Hepatocyte (in vitro differentiated cells): Measurements from ENCODE around the gene ITGBL1. TPM values are rescaled to one million over a fixed set of nuclear protein-coding genes. Genes with fewer than 3 reads are reported as not detected.

ENCODE experiments used
- DNase-seq: peaks from one replicate; pipeline ENCODE4 v3.0.0-alpha.2; 2016; ENCODE audit warnings: low spot score
- H2AFZ ChIP-seq: fragments of 200-600 bp; sonication (generic); 2 replicates; pipeline ENCODE4 v1.6.0; 2016; ENCODE audit warnings: antibody characterized with exemption, mild to moderate bottlenecking
- H3K27ac ChIP-seq: fragments of 200-600 bp; sonication (generic); 2 replicates; pipeline ENCODE4 v1.5.1; 2016; ENCODE audit warnings: mild to moderate bottlenecking
- H3K27me3 ChIP-seq: fragments of 200-600 bp; sonication (generic); 2 replicates; pipeline ENCODE4 v1.6.1; 2016
- H3K36me3 ChIP-seq: fragments of 200-600 bp; sonication (generic); replicated peaks from 2 replicates; pipeline ENCODE4 v1.5.1; 2016; ENCODE audit warnings: low read depth; ENCODE audit not compliant: insufficient read depth
- H3K4me1 ChIP-seq: fragments of 200-600 bp; sonication (generic); 2 replicates; pipeline ENCODE4 v1.5.1; 2016; ENCODE audit warnings: mild to moderate bottlenecking, moderate library complexity; ENCODE audit not compliant: insufficient read depth
- H3K4me2 ChIP-seq: fragments of 200-600 bp; sonication (generic); 2 replicates; pipeline ENCODE4 v1.6.0; 2016
- H3K4me3 ChIP-seq: fragments of 200-600 bp; sonication (generic); 2 replicates; pipeline ENCODE4 v1.5.1; 2016; ENCODE audit warnings: mild to moderate bottlenecking
- H3K79me2 ChIP-seq: fragments of 200-600 bp; sonication (generic); 2 replicates; pipeline ENCODE4 v1.6.0; 2017; ENCODE audit warnings: mild to moderate bottlenecking
- H3K9me2 ChIP-seq: fragments of 200-600 bp; sonication (generic); replicated peaks from 2 replicates; pipeline ENCODE4 v1.6.0; 2017; ENCODE audit warnings: mild to moderate bottlenecking; ENCODE audit not compliant: insufficient read depth
- H3K9me3 ChIP-seq: fragments of 200-600 bp; sonication (generic); 2 replicates; pipeline ENCODE4 v1.5.1; 2016; ENCODE audit warnings: low read depth, mild to moderate bottlenecking
- H4K20me1 ChIP-seq: fragments of 200-600 bp; sonication (generic); 2 replicates; pipeline ENCODE4 v1.6.0; 2016; ENCODE audit warnings: mild to moderate bottlenecking; ENCODE audit not compliant: insufficient read depth, poor library complexity, severe bottlenecking
- EZH2 ChIP-seq: fragments of 200-600 bp; sonication (generic); IDR thresholded peaks from 2 replicates; pipeline ENCODE4 v1.6.1; 2016; ENCODE audit warnings: antibody characterized with exemption, mild to moderate bottlenecking, borderline replicate concordance
- EZH2phosphoT487 ChIP-seq: fragments of 200-600 bp; sonication (generic); IDR thresholded peaks from one replicate; pipeline ENCODE4 v1.6.1; 2018; ENCODE audit warnings: antibody characterized with exemption, mild to moderate bottlenecking, low read depth, moderate library complexity; ENCODE audit not compliant: unreplicated experiment, severe bottlenecking
- whole genome bisulfite sequencing: methylation state at CpG from one replicate; pipeline ENCODE4 v1.1.6; 2016; ENCODE audit warnings: low lambda C conversion rate; ENCODE audit errors: missing lambda C conversion rate; 5-methylcytosine and 5-hydroxymethylcytosine counted together
- polyA plus RNA-seq: library from polyadenylated mRNA; unstranded; fragments of >200 nt; fragmentation: Nextera tagmentation; extraction: Ambion mirVana; gene quantifications from 2 replicates; pipeline ENCODE4 v1.2.1, GENCODE V29; 2016
- total RNA-seq: library from RNA; depleted of rRNA; stranded (reverse); fragments of >200 nt; gene quantifications from 2 replicates; pipeline ENCODE4 v1.2.3, GENCODE V29; 2014
- TF ChIP-seq, protein P1 (sequence below): fragments of 200-600 bp; sonication (generic); IDR thresholded peaks from 2 replicates; pipeline ENCODE4 v1.5.1; 2016; ENCODE audit warnings: antibody characterized with exemption, mild to moderate bottlenecking; ENCODE audit not compliant: poor library complexity

The ITGBL1 gene
- total and polyA plus RNA-seq, 2 experiments from 2014 or later, result 0.33 TPM; not detected in 1

DNA sequence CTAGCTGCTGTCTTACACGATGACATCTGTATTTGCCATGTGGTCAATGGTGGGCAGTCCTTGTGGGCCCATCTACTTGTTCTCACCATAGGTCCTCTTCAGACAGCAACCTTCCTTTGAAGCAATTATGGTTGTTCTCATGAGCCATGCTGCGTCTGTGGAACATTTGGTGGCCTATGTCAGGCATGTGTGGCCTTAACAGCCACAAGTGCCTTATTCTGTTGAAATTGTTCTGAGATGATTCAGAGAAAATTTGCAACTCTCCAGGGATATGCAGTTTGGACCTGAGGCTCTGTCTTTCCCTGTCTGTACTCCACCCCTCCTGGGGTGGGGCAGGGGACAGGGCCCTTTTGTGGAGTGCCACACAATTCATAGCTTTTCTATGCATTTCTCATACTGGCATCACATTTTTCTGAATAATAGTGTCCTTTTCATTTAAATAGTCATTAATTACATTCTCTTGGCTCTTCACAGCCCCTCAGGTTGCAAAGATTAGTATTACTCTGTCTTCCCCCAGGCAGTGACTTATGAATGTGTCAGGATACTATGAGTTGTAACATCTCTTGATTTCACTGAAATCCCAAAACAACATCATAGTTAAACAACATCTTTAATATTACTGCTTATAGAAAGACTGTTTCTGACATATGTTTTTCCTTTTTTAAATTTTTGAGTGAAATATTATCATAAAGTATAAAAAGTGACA is 102.1 kb downstream of the ITGBL1 start:
- Histone ChIP-seq H3K27me3 (no peaks in the 10 kb centered on the region), H2AFZ (no peak overlapping the region)
- 97% methylated on average over 2 of the region's 2 CpGs for WGBS

DNA sequence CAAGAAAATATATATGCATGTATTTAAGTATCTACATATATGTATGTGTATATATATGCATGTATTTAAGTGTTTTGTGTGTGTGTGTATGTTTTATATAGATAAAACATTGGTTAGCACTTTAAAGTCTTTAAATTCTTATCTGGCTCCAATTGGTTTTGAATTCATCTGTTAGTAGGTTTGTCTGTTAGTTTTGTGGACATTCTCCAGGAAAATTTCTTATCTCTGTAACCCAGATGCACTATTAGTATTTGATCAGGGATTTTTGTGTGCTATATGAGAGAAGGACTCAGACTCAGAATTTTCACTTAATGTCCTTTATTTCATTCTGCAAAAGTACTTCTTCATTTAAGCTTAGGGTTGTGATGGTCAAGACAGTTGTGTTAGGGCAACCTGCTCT is 103.1 kb downstream of the ITGBL1 start:
- no peak overlapping the region for H3K27ac ChIP-seq
- H3K9me2 ChIP-seq, result no peaks in the 10 kb centered on the region
- H3K79me2 ChIP-seq, result no peaks in the 10 kb centered on the region
- no peak overlapping the region for H2AFZ ChIP-seq
- no peak overlapping the region for H3K4me2 ChIP-seq
- TF ChIP-seq EZH2, result no peak
- TF ChIP-seq, protein P1, sequence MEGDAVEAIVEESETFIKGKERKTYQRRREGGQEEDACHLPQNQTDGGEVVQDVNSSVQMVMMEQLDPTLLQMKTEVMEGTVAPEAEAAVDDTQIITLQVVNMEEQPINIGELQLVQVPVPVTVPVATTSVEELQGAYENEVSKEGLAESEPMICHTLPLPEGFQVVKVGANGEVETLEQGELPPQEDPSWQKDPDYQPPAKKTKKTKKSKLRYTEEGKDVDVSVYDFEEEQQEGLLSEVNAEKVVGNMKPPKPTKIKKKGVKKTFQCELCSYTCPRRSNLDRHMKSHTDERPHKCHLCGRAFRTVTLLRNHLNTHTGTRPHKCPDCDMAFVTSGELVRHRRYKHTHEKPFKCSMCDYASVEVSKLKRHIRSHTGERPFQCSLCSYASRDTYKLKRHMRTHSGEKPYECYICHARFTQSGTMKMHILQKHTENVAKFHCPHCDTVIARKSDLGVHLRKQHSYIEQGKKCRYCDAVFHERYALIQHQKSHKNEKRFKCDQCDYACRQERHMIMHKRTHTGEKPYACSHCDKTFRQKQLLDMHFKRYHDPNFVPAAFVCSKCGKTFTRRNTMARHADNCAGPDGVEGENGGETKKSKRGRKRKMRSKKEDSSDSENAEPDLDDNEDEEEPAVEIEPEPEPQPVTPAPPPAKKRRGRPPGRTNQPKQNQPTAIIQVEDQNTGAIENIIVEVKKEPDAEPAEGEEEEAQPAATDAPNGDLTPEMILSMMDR, result no peak
- no peak for TF ChIP-seq EZH2phosphoT487
- H3K36me3 ChIP-seq, result no peaks in the 10 kb centered on the region
- no peaks in the 10 kb centered on the region for H3K4me1 ChIP-seq
- H3K27me3 ChIP-seq, result no peaks in the 10 kb centered on the region
- no peak for DNase-seq
- no peaks in the 10 kb centered on the region for H4K20me1 ChIP-seq
- no peaks in the 10 kb centered on the region for H3K9me3 ChIP-seq
- H3K4me3 ChIP-seq, result no peak overlapping the region

More for the DNA sequence above, 102.1 kb downstream of the ITGBL1 start:
- no peaks in the 10 kb centered on the region for H3K9me3 ChIP-seq
- H3K27ac ChIP-seq, result no peak overlapping the region
- TF ChIP-seq EZH2 (no peak), EZH2phosphoT487 (no peak)
- TF ChIP-seq, protein P1, result no peak
- no peak overlapping the region for H3K4me2 ChIP-seq
- no peaks in the 10 kb centered on the region for H3K36me3 ChIP-seq
- no peaks in the 10 kb centered on the region for H4K20me1 ChIP-seq
- H3K4me1 ChIP-seq, result no peaks in the 10 kb centered on the region
- H3K79me2 ChIP-seq, result no peaks in the 10 kb centered on the region
- H3K4me3 ChIP-seq, result no peak overlapping the region
- no peaks in the 10 kb centered on the region for H3K9me2 ChIP-seq
- no peak for DNase-seq

DNA sequence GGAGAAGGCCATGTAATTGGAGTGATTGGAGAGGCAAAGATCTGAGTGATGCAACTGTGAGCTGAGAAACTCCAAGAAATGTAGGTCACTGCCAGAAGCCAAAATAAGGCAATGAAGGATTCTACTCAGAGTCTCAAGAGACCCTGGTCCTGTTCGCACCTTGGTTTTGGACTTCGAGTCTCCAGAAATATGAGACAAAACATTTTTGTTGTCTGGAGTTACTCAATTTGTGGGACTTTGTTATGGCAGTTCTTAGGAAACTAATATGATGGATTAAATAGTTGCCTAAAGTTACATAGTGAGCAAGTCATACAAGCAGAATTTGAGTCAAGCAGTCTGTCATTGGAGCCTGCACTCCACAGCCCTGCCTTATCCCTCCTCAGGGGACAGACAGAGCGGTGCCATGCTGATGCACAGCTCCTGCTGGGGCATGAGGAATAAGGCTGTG is 104.2 kb downstream of the ITGBL1 start:
- Histone ChIP-seq H3K27ac (no peak overlapping the region), H4K20me1 (no peaks in the 10 kb centered on the region), H3K4me2 (no peak overlapping the region), H3K9me2 (no peaks in the 10 kb centered on the region), H3K4me3 (no peak overlapping the region), H3K36me3 (no peaks in the 10 kb centered on the region), H3K27me3 (no peaks in the 10 kb centered on the region), H2AFZ (no peak overlapping the region), H3K9me3 (no peaks in the 10 kb centered on the region), H3K4me1 (no peaks in the 10 kb centered on the region), H3K79me2 (no peaks in the 10 kb centered on the region)
- TF ChIP-seq EZH2 (no peak), EZH2phosphoT487 (no peak)
- TF ChIP-seq, protein P1, result no peak
- WGBS, result 81% methylated on average over 3 of the region's 3 CpGs
- no peak for DNase-seq

DNA sequence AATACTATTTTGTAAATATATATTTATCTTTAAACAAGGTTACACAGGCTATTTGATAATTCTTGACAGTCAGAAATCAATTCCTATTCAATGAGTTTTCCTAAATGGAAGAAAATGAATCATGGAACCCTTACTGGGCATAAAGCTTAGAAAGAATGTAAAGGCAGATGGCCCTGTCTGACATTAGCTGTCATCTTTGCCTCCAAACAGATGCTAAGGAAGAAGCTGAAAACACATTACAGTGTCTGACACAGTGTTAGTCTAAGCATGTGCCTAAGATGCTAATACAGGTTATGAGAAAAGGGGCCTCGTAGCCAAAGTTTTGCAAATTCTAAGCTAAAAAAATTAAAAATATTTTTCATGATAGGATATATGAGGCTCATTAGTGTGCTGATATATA is 112.8 kb downstream of the ITGBL1 start:
- DNase-seq, result no peak
- Histone ChIP-seq H3K27ac (no peak overlapping the region), H3K4me3 (no peak overlapping the region), H3K27me3 (no peaks in the 10 kb centered on the region), H3K9me3 (no peaks in the 10 kb centered on the region), H3K36me3 (no peaks in the 10 kb centered on the region), H4K20me1 (no peaks in the 10 kb centered on the region), H3K9me2 (no peaks in the 10 kb centered on the region), H3K79me2 (no peaks in the 10 kb centered on the region), H2AFZ (no peak overlapping the region), H3K4me2 (no peak overlapping the region), H3K4me1 (no peaks in the 10 kb centered on the region)
- 85% methylated on average over 1 of the region's 1 CpG for WGBS
- TF ChIP-seq EZH2phosphoT487 (no peak), EZH2 (no peak)
- TF ChIP-seq, protein P1, result no peak
